Neural cell (in vitro differentiated cells): ENCODE data around the gene EBF3.

Experiments used
- EP300 ChIP-seq: fragments of 450-650 bp; conservative IDR thresholded peaks from 2 replicates; pipeline ENCODE4 v1.6.1; 2014; ENCODE audit warnings: antibody characterized with exemption, mild to moderate bottlenecking, moderate library complexity; ENCODE audit not compliant: poor library complexity, severe bottlenecking
- EZH2 ChIP-seq: fragments of 200-600, 300-800 bp; shearing (Covaris generic), sonication (generic); IDR thresholded peaks from 2 replicates; pipeline ENCODE4 v1.6.1; 2014; ENCODE audit warnings: antibody characterized with exemption, low read length, borderline replicate concordance, mild to moderate bottlenecking; ENCODE audit not compliant: insufficient read depth, poor library complexity, severe bottlenecking
- MXI1 ChIP-seq: fragments of 450-650 bp; conservative IDR thresholded peaks from 2 replicates; pipeline ENCODE4 v1.6.1; 2014; ENCODE audit warnings: antibody characterized with exemption, mild to moderate bottlenecking; ENCODE audit not compliant: poor library complexity, severe bottlenecking
- POLR2AphosphoS5 ChIP-seq: IDR thresholded peaks from 2 replicates; pipeline ENCODE4 v1.6.1; 2012
- RAD21 ChIP-seq: fragments of 450-650 bp; conservative IDR thresholded peaks from 2 replicates; pipeline ENCODE4 v1.6.1; 2014; ENCODE audit warnings: antibody characterized with exemption, mild to moderate bottlenecking, moderate library complexity
- REST ChIP-seq: IDR thresholded peaks from 2 replicates; pipeline ENCODE4 v1.6.1; 2012; ENCODE audit warnings: borderline replicate concordance
- TAF1 ChIP-seq: IDR thresholded peaks from 2 replicates; pipeline ENCODE4 v1.6.1; 2012; ENCODE audit warnings: low read depth
- TF ChIP-seq, protein P1 (sequence below): fragments of 450-650 bp; IDR thresholded peaks from 2 replicates; pipeline ENCODE4 v1.5.1; 2014; ENCODE audit warnings: antibody characterized with exemption, mild to moderate bottlenecking, moderate library complexity; ENCODE audit not compliant: poor library complexity, severe bottlenecking

DNA sequence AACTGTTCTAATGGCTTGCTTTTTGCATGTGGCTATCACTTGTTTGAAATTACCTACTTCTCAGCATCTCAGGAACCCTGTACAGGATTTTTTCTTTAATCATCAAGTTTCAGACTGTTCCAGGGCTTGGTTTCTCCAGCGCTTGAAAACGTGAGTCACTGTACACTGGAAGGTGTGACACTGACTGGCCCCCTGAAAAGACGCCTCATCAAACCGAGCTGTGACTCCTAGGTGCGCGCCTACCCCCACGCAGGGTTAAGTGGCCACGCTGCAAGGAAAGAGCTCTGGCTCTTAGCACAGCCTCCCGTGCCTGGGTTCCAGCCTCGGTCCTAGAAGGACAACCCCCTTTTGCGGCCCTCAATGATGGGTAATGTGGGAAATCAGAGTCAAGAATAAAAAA is 81.0 kb downstream of the EBF3 start:
- TF ChIP-seq, protein P1, sequence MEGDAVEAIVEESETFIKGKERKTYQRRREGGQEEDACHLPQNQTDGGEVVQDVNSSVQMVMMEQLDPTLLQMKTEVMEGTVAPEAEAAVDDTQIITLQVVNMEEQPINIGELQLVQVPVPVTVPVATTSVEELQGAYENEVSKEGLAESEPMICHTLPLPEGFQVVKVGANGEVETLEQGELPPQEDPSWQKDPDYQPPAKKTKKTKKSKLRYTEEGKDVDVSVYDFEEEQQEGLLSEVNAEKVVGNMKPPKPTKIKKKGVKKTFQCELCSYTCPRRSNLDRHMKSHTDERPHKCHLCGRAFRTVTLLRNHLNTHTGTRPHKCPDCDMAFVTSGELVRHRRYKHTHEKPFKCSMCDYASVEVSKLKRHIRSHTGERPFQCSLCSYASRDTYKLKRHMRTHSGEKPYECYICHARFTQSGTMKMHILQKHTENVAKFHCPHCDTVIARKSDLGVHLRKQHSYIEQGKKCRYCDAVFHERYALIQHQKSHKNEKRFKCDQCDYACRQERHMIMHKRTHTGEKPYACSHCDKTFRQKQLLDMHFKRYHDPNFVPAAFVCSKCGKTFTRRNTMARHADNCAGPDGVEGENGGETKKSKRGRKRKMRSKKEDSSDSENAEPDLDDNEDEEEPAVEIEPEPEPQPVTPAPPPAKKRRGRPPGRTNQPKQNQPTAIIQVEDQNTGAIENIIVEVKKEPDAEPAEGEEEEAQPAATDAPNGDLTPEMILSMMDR = no peak
- no peak for TF ChIP-seq MXI1
- no peak for TF ChIP-seq POLR2AphosphoS5
- no peak for TF ChIP-seq TAF1
- no peak for TF ChIP-seq RAD21
- no peak for TF ChIP-seq EP300
- TF ChIP-seq EZH2 = no peak
- no peak for TF ChIP-seq REST
